KMS-11 (cell line): ENCODE results near the gene NADK.

Experiments
- H2AFZ ChIP-seq: fragments of 200-600 bp; sonication (generic); 2 replicates; pipeline ENCODE4 v1.6.1; 2016; ENCODE audit warnings: antibody characterized with exemption, mixed run types, low read depth
- H3K27ac ChIP-seq: fragments of 200-600 bp; sonication (generic); 2 replicates; pipeline ENCODE4 v1.6.1; 2016; ENCODE audit warnings: mild to moderate bottlenecking, mixed run types
- H3K27me3 ChIP-seq: fragments of 200-600 bp; sonication (generic); 2 replicates; pipeline ENCODE4 v1.6.1; 2017; ENCODE audit warnings: mild to moderate bottlenecking, low read depth, mixed run types, moderate library complexity; ENCODE audit not compliant: insufficient read depth
- H3K36me3 ChIP-seq: fragments of 200-600 bp; sonication (generic); 2 replicates; pipeline ENCODE4 v1.6.1; 2017; ENCODE audit warnings: mild to moderate bottlenecking, mixed run types; ENCODE audit not compliant: insufficient read depth
- H3K4me1 ChIP-seq: fragments of 200-600 bp; sonication (generic); 2 replicates; pipeline ENCODE4 v1.6.1; 2016; ENCODE audit warnings: mild to moderate bottlenecking, low read depth, mixed run types; ENCODE audit not compliant: poor library complexity, severe bottlenecking
- H3K4me2 ChIP-seq: fragments of 200-600 bp; sonication (generic); 2 replicates; pipeline ENCODE4 v1.7.0; 2016; ENCODE audit warnings: mild to moderate bottlenecking, mixed run types
- H3K4me3 ChIP-seq: fragments of 200-600 bp; sonication (generic); IDR thresholded peaks from 2 replicates; pipeline ENCODE4 v1.6.1; 2017; ENCODE audit warnings: low read depth, low read length, mixed read lengths; ENCODE audit not compliant: insufficient read depth
- H3K79me2 ChIP-seq: fragments of 200-600 bp; sonication (generic); 2 replicates; pipeline ENCODE4 v1.6.1; 2016; ENCODE audit warnings: low read depth, mixed run types; ENCODE audit not compliant: insufficient read depth
- H3K9ac ChIP-seq: fragments of 200-600 bp; sonication (generic); 2 replicates; pipeline ENCODE4 v1.6.1; 2016; ENCODE audit warnings: mild to moderate bottlenecking, mixed run types
- H4K20me1 ChIP-seq: fragments of 200-600 bp; sonication (generic); 2 replicates; pipeline ENCODE4 v1.6.1; 2016; ENCODE audit warnings: mild to moderate bottlenecking, mixed run types; ENCODE audit not compliant: insufficient read depth
- TF ChIP-seq, protein P1 (sequence below): fragments of 200-600 bp; sonication (generic); conservative IDR thresholded peaks from 2 replicates; pipeline ENCODE4 v1.6.1; 2017; ENCODE audit warnings: low read depth, mild to moderate bottlenecking, antibody characterized with exemption, low read length, moderate library complexity, mixed read lengths

The NADK gene

DNA sequence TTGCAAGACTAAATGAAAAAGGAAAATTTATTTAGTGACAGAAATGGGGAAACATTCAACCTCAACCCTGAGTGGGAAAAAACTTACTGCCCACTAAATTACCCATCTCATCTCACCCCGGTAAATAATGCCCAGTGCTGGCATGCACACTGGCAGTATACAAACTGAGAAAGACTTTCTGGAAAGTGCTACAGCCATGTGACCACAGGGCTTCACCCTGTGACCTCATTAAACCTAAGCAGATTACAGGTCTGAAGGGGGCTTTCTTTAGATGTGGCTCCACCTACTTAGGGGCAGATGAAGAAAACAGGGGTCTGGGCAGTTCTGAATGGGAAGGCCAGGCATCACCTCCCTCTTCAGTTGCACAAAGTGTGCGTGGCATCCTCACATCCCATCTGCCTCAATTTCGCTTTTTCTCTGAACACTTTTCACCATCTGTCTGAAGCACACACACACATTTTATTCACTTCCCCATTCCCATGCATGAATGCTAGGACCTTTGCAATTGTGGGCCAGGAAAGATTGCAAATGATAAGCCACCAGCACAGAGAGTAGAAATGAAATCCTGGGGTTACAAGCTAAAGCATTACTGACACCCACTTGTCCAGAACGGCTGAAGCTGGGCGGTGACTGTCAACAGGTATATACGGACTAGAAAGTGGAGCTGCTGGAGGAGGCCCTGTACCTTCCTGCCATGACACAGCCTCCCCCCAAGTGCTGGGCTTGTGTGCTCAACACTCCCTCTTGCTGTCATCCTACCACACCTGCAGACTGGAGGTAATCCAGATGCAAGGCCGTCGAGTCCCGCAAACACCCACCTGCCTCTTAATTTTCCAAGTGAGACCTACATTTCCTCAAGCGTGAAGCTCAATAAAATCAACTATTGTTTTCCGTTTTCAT lies 2.7 kb downstream of the NADK start:
- Histone ChIP-seq H3K27ac (peak overlapping the region; percentile 93; the same call in 1 of the 2 replicates), H3K79me2 (peaks cover 74% of the 10 kb centered on the region), H4K20me1 (peaks cover 12% of the 10 kb centered on the region; the same call in 1 of the 2 replicates), H3K9ac (no peak overlapping the region), H3K4me2 (peak overlapping the region; percentile 69), H3K4me1 (peaks cover 45% of the 10 kb centered on the region), H2AFZ (no peak overlapping the region), H3K36me3 (peaks cover 9% of the 10 kb centered on the region; the same call in 1 of the 2 replicates), H3K27me3 (no peaks in the 10 kb centered on the region), H3K4me3 (no peak overlapping the region)
- TF ChIP-seq, protein P1, sequence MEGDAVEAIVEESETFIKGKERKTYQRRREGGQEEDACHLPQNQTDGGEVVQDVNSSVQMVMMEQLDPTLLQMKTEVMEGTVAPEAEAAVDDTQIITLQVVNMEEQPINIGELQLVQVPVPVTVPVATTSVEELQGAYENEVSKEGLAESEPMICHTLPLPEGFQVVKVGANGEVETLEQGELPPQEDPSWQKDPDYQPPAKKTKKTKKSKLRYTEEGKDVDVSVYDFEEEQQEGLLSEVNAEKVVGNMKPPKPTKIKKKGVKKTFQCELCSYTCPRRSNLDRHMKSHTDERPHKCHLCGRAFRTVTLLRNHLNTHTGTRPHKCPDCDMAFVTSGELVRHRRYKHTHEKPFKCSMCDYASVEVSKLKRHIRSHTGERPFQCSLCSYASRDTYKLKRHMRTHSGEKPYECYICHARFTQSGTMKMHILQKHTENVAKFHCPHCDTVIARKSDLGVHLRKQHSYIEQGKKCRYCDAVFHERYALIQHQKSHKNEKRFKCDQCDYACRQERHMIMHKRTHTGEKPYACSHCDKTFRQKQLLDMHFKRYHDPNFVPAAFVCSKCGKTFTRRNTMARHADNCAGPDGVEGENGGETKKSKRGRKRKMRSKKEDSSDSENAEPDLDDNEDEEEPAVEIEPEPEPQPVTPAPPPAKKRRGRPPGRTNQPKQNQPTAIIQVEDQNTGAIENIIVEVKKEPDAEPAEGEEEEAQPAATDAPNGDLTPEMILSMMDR = no peak

DNA sequence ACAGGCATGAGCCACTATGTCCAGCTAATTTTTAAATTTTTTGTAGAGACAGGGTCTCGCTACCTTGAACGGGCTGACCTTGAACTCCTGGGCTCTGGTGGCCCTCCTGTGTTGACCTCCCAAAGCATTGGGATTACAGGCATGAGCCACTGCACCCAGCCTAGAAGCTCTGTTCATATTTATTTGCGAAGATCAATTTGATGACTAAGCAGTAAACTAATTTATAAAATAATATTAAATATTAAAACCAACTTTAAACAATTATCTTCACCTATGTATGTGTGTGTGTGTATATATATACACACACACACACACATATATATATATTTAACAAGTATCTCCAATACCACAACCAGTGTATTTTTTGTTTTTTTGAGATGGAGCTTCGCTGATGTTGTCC lies 4.4 kb downstream of the NADK start:
- H3K4me2 ChIP-seq = no peak overlapping the region

DNA sequence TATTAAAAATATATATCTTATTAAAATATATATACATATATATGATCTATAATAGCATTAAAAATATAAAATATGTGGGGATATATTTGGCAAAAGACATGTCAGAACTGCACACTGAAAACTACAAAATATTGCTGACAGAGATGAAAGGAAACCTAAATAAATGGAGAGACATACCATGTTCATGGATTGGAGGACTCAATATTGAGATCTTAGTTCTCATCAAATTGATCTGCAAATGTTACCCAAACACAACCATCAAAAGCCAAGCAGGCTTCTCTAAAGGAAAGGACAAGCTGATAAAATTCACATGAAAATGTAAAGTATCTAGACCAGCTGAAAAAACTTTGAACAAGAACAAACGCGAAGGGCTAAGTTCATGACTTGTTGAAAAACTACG lies 7.2 kb downstream of the NADK start:
- no peak overlapping the region for H3K4me2 ChIP-seq
- H3K4me1 ChIP-seq = peaks cover 15% of the 10 kb centered on the region
- no peak overlapping the region for H3K27ac ChIP-seq
- no peak overlapping the region for H2AFZ ChIP-seq
- H3K36me3 ChIP-seq = peaks cover 14% of the 10 kb centered on the region; the same call in 1 of the 2 replicates
- TF ChIP-seq, protein P1 = no peak
- H3K9ac ChIP-seq = no peak overlapping the region
- peaks cover 99% of the 10 kb centered on the region for H3K79me2 ChIP-seq
- H4K20me1 ChIP-seq = peaks cover 28% of the 10 kb centered on the region
- no peaks in the 10 kb centered on the region for H3K27me3 ChIP-seq
- no peak overlapping the region for H3K4me3 ChIP-seq

More for the DNA sequence above, 4.4 kb downstream of the NADK start:
- Histone ChIP-seq H4K20me1 (peaks cover 19% of the 10 kb centered on the region; the same call in 1 of the 2 replicates), H3K36me3 (peaks cover 14% of the 10 kb centered on the region; the same call in 1 of the 2 replicates), H3K79me2 (peaks cover 91% of the 10 kb centered on the region), H3K4me3 (no peak overlapping the region), H3K9ac (no peak overlapping the region), H3K27me3 (no peaks in the 10 kb centered on the region), H3K27ac (no peak overlapping the region), H2AFZ (no peak overlapping the region), H3K4me1 (peaks cover 28% of the 10 kb centered on the region)
- TF ChIP-seq, protein P1 = no peak

DNA sequence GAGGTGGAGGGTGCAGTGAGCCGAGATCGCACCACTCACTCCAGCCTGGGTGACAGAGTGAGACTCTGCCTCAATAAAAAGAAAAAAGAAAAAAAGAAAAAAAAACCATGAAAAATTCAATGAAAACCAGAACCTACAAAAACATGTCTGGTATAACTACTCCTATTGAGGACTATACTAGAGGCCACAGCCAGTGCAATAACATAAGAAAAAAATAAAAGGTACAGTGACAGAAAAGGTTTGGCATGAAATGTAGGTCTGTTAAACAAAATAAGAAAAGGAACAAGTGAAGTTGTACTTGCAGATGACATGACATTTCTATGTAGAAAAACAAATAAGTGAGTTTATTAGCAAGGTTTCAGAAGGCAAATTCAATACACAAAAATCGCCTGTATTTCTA lies 8.2 kb downstream of the NADK start:
- Histone ChIP-seq H3K27ac (no peak overlapping the region), H3K4me1 (peaks cover 5% of the 10 kb centered on the region), H4K20me1 (peaks cover 22% of the 10 kb centered on the region), H3K79me2 (peaks cover 96% of the 10 kb centered on the region), H3K4me2 (no peak overlapping the region), H3K36me3 (peaks cover 14% of the 10 kb centered on the region; the same call in 1 of the 2 replicates), H3K9ac (no peak overlapping the region), H3K4me3 (no peak overlapping the region), H3K27me3 (no peaks in the 10 kb centered on the region), H2AFZ (no peak overlapping the region)
- TF ChIP-seq, protein P1 = no peak
